Endothelial cell of umbilical vein (primary cell): ENCODE measurements around the gene ACBD5.

ENCODE experiments used
- CTCF ChIP-seq, 2 donors: IDR thresholded peaks; 1 replicate in 1 of 2; 2 replicates in 1 of 2; pipeline ENCODE4 v1.5.1; 2011; ENCODE audit warnings: low read length in 2 of 2, mild to moderate bottlenecking in 2 of 2, moderate library complexity in 2 of 2, control low read depth in 1 of 2, inconsistent platforms in 1 of 2, low read depth in 1 of 2; ENCODE audit not compliant: insufficient read depth in 1 of 2; ENCODE audit errors: extremely low read depth in 1 of 2
- POLR2A ChIP-seq: IDR thresholded peaks from 2 replicates; pipeline ENCODE4 v1.6.1; 2012; ENCODE audit warnings: low read depth, mild to moderate bottlenecking, control low read depth, low read length
- POLR2AphosphoS5 ChIP-seq: IDR thresholded peaks from 2 replicates; pipeline ENCODE4 v1.6.1; 2012; ENCODE audit warnings: low read depth, mild to moderate bottlenecking, control low read depth, low read length, moderate library complexity; ENCODE audit not compliant: insufficient read depth

- TF ChIP-seq POLR2AphosphoS5 (no peak), CTCF (IDR thresholded peaks at IDR 0.05; ENCODE audit: extremely low read depth in 1 of 2, insufficient read depth in 1 of 2, low read depth in 1 of 2, low read length in 2 of 2) (no peak), POLR2A (no peak)
These were observed 4.4 kb upstream of the ACBD5 start for GRCh38 chr10:27244976-27245375.
